Left ventricle myocardium inferior (tissue), 1 donor: ENCODE measurements around the gene ENTHD1. TPM values are rescaled to one million over a fixed set of nuclear protein-coding genes. Genes with fewer than 3 reads are reported as not detected.

Experiments used
- DNase-seq: peaks from one replicate; pipeline ENCODE4 v3.0.0-alpha.2; 2020
- H3K27ac ChIP-seq: fragments of 200-600 bp; replicated peaks from 2 replicates; pipeline ENCODE4 v1.8.0; 2021
- H3K27me3 ChIP-seq: fragments of 200-600 bp; 2 replicates; pipeline ENCODE4 v1.8.0; 2021; ENCODE audit warnings: low read depth
- H3K36me3 ChIP-seq: fragments of 200-600 bp; 2 replicates; pipeline ENCODE4 v1.8.0; 2021
- H3K4me1 ChIP-seq: fragments of 200-600 bp; 2 replicates; pipeline ENCODE4 v1.8.0; 2021
- H3K4me3 ChIP-seq: fragments of 200-600 bp; 2 replicates; pipeline ENCODE4 v1.8.0; 2021; ENCODE audit warnings: mild to moderate bottlenecking, moderate library complexity
- H3K9me3 ChIP-seq: fragments of 200-600 bp; replicated peaks from 2 replicates; pipeline ENCODE4 v1.8.0; 2021
- intact Hi-C: fragments of 100-400 bp; cut with micrococcal nuclease; formaldehyde crosslinking; loops from one replicate; pipeline ENCODE4 v1.11.0; 2022
- total RNA-seq: library from RNA; stranded (reverse); fragmentation: NEBNext Ultra II Directional; extraction: Animal tissue kit (Norgen Biotek cat#: 25700); gene quantifications from one replicate; pipeline ENCODE4 v1.2.1, GENCODE V29; 2021
- TF ChIP-seq, protein P1 (sequence below): fragments of 200-600 bp; IDR thresholded peaks from 2 replicates; pipeline ENCODE4 v1.8.0; 2021; ENCODE audit warnings: antibody characterized with exemption, mild to moderate bottlenecking, borderline replicate concordance
- donor health status: DM: no; HTN: yes; CAD: no; lungs with severe emphysema.

The ENTHD1 gene
- total RNA-seq, 1 donor from 2014 or later, result not detected

DNA sequence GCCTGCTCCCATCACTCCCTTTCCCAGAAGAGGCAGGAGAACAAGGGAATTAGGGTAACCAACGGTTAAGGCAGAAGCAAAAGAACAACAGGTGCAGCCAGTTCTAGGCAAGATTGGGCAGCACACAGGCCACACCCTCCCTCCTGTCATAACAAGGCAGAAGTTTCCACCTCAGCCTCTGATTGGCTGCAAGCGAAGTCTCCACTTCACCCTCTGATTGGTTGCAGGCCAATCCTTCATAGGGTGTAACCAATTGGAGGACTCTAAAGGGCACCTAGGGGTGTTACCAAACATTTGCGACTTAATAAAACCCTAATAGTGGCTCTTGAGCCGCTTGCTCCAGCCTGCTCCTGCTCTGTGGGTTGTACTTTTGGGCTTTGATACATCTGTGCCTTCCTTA lies 169.2 kb downstream of the ENTHD1 start:
- Histone ChIP-seq H3K9me3 (no peaks in the 10 kb centered on the region), H3K36me3 (no peaks in the 10 kb centered on the region), H3K4me3 (no peak overlapping the region), H3K4me1 (no peaks in the 10 kb centered on the region), H3K27me3 (peaks cover 86% of the 10 kb centered on the region), H3K27ac (no peak overlapping the region)
- TF ChIP-seq, protein P1, sequence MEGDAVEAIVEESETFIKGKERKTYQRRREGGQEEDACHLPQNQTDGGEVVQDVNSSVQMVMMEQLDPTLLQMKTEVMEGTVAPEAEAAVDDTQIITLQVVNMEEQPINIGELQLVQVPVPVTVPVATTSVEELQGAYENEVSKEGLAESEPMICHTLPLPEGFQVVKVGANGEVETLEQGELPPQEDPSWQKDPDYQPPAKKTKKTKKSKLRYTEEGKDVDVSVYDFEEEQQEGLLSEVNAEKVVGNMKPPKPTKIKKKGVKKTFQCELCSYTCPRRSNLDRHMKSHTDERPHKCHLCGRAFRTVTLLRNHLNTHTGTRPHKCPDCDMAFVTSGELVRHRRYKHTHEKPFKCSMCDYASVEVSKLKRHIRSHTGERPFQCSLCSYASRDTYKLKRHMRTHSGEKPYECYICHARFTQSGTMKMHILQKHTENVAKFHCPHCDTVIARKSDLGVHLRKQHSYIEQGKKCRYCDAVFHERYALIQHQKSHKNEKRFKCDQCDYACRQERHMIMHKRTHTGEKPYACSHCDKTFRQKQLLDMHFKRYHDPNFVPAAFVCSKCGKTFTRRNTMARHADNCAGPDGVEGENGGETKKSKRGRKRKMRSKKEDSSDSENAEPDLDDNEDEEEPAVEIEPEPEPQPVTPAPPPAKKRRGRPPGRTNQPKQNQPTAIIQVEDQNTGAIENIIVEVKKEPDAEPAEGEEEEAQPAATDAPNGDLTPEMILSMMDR, result no peak
- DNase-seq, result no peak
- intact Hi-C loops, result no loop called here

DNA sequence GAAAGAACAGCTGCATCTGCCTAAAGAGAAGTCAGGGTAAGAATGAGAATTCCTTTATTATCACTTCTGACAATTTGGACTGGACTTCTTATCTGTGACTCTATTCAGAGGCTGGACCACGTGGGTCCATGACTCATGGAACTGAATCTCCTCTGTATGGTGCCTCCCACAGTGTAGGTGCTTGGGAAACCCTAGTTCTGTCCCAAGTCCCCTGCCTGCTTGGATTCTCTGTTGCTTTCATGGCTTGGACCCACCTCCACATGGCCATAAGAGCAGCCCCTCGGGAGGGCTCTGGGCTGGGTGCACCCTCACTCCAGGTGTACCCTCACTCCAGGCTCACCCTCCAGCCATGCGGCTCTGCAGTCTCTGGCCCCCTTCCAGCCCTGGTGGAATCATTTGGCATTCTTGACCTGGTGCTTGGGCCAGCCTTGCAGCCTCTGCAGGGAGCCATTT lies 169.6 kb downstream of the ENTHD1 start:
- H3K27me3 ChIP-seq, result peaks cover 86% of the 10 kb centered on the region
- intact Hi-C loops, result no loop called here
- no peaks in the 10 kb centered on the region for H3K4me1 ChIP-seq
- no peak overlapping the region for H3K27ac ChIP-seq
- H3K9me3 ChIP-seq, result no peaks in the 10 kb centered on the region
- no peak overlapping the region for H3K4me3 ChIP-seq
- DNase-seq, result no peak
- H3K36me3 ChIP-seq, result no peaks in the 10 kb centered on the region
- TF ChIP-seq, protein P1, result no peak

DNA sequence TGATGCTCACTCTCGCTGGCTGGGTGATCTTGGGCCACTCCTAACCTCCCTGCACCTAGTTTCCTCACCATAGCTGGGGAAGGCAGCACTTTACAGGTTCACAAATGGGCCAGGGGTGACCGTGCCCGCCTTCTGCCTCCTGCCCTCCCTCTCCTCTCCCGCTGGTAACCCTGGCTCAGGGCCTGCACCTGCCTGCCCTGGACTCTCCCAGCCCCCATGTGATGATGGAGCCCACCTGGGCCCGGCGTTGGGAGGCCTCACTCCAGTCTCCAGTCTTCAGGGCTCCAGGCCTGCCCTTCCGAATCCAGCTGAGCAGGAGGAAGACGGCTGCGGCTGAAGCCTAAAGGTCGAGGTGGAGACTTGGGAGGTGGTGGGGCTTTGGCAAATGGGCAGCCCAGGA lies 170.1 kb downstream of the ENTHD1 start:
- H3K27me3 ChIP-seq, result peaks cover 86% of the 10 kb centered on the region
- intact Hi-C loops, result no loop called here
- no peak overlapping the region for H3K4me3 ChIP-seq
- H3K36me3 ChIP-seq, result no peaks in the 10 kb centered on the region
- no peaks in the 10 kb centered on the region for H3K9me3 ChIP-seq
- no peak for DNase-seq
- H3K4me1 ChIP-seq, result no peaks in the 10 kb centered on the region
- H3K27ac ChIP-seq, result no peak overlapping the region
- TF ChIP-seq, protein P1, result no peak

DNA sequence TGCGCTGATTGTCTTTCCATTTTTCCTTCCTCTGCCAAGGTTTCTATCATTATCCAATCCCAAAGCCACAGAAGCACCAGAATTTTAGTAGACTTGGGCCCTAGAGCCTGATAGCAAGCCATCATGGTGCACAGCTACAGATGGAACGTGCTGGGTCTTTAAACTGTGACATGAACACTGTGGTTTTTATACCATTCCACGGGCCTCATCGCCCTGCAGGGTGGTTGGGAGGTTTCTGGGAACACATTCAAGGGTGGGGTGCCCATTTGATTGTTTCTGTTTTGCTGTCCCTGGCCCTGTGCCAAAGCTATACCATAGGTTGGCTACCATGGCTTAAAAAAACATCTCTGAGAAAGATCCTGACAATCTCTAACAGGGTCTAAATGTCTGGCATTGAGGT lies 171.1 kb downstream of the ENTHD1 start:
- Histone ChIP-seq H3K4me1 (no peaks in the 10 kb centered on the region), H3K9me3 (no peaks in the 10 kb centered on the region), H3K4me3 (no peak overlapping the region), H3K36me3 (no peaks in the 10 kb centered on the region), H3K27ac (no peak overlapping the region), H3K27me3 (peaks cover 84% of the 10 kb centered on the region)
- intact Hi-C loops, result no loop called here
- no peak for DNase-seq
- TF ChIP-seq, protein P1, result no peak

DNA sequence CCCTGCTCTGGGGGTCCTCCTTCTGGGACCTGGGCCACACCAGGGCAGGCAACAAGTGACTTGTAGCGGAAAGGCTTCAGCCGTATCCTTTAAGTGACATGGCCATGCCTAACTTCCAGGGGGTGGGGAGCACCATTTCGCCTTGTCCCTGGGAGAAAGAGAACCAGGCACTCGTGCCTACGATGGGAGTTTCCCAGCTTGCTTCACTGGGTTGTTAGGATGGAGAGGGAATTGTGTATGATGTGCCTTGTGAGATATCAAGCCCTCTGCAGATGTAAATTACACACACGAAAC lies 171.6 kb downstream of the ENTHD1 start:
- Histone ChIP-seq H3K9me3 (no peaks in the 10 kb centered on the region), H3K4me3 (no peak overlapping the region), H3K4me1 (no peaks in the 10 kb centered on the region), H3K36me3 (no peaks in the 10 kb centered on the region), H3K27me3 (peaks cover 84% of the 10 kb centered on the region), H3K27ac (no peak overlapping the region)
- DNase-seq, result no peak
- TF ChIP-seq, protein P1, result no peak
- intact Hi-C loops, result no loop called here
